ENCODE data around the gene IER2. TPM values are rescaled to one million over a fixed set of nuclear protein-coding genes. Genes with fewer than 3 reads are reported as not detected.

IER2 gene
- total RNA-seq, 2 experiments from 2014 or later = 64.3 to 79.5 TPM

- Histone ChIP-seq H3K4me1 (ENCODE audit: insufficient read depth, low read length, poor library complexity, severe bottlenecking) (peaks cover 21% of the 10 kb centered on the region), H4K20me1 (ENCODE audit: insufficient read depth, low read length) (no peaks in the 10 kb centered on the region), H3K36me3 (ENCODE audit: insufficient read depth, low read length) (peaks cover 49% of the 10 kb centered on the region), H3K9me2 (ENCODE audit: insufficient read depth, low read length) (no peaks in the 10 kb centered on the region), H2AFZ (ENCODE audit: low read length) (no peak overlapping the region), H3K4me3 (ENCODE audit: low read depth, low read length, poor library complexity, severe bottlenecking) (no peak overlapping the region), H3K9me3 (ENCODE audit: low read length) (no peaks in the 10 kb centered on the region), H3K4me2 (ENCODE audit: low read length) (no peak overlapping the region), H3K27ac (ENCODE audit: low read depth, low read length, poor library complexity, severe bottlenecking) (no peak overlapping the region), H3K79me2 (ENCODE audit: insufficient read depth, low read depth, low read length) (no peaks in the 10 kb centered on the region)
- TF ChIP-seq CTCF (conservative IDR thresholded peaks at IDR 0.05; ENCODE audit: low read length) = no peak
- no peak for TF ChIP-seq EZH2phosphoT487 (IDR thresholded peaks at IDR 0.05; ENCODE audit: borderline replicate concordance, low read depth, low read length)
- POLR2A ChIA-PET = interaction anchor here (1.6 kb wide), 1 partner anchor 8 kb away, joined by 3 read pairs; the partner anchor contains the start of gene NACC1
- CTCF ChIA-PET (ENCODE audit: unreplicated experiment) = no interaction called here
- BruUV-seq (replicated peaks) = no TSS peak
- no peak for DNase-seq (ENCODE audit: low spot score)
- intact Hi-C loops (cut with micrococcal nuclease; ENCODE audit: unreplicated experiment) = no loop called here
Observed at GRCh38 chr19:13109361-13110098, 40.7 kb upstream of the IER2 start.

- DNase-seq (ENCODE audit: low spot score) = no peak
- CTCF ChIA-PET (ENCODE audit: unreplicated experiment) = no interaction called here
- Histone ChIP-seq H3K4me2 (ENCODE audit: low read length) (no peak overlapping the region), H3K9me2 (ENCODE audit: insufficient read depth, low read length) (no peaks in the 10 kb centered on the region), H3K36me3 (ENCODE audit: insufficient read depth, low read length) (peaks cover 55% of the 10 kb centered on the region), H3K27ac (ENCODE audit: low read depth, low read length, poor library complexity, severe bottlenecking) (no peak overlapping the region), H3K9me3 (ENCODE audit: low read length) (no peaks in the 10 kb centered on the region), H3K4me1 (ENCODE audit: insufficient read depth, low read length, poor library complexity, severe bottlenecking) (peaks cover 20% of the 10 kb centered on the region), H3K79me2 (ENCODE audit: insufficient read depth, low read depth, low read length) (peaks cover 4% of the 10 kb centered on the region; the same call in 1 of the 2 replicates), H4K20me1 (ENCODE audit: insufficient read depth, low read length) (no peaks in the 10 kb centered on the region), H2AFZ (ENCODE audit: low read length) (no peak overlapping the region), H3K4me3 (ENCODE audit: low read depth, low read length, poor library complexity, severe bottlenecking) (no peak overlapping the region)
- POLR2A ChIA-PET = no interaction called here
- intact Hi-C loops (cut with micrococcal nuclease; ENCODE audit: unreplicated experiment) = no loop called here
- BruUV-seq (replicated peaks) = no TSS peak
- no peak for TF ChIP-seq EZH2phosphoT487 (IDR thresholded peaks at IDR 0.05; ENCODE audit: borderline replicate concordance, low read depth, low read length)
Observed at GRCh38 chr19:13110099-13110610, 40.1 kb upstream of the IER2 start.

GRCh38 chr19:13112555-13112954 is 37.7 kb upstream of the IER2 start:
- H3K27ac ChIP-seq (ENCODE audit: low read depth, low read length, poor library complexity, severe bottlenecking) = no peak overlapping the region
- H2AFZ ChIP-seq (ENCODE audit: low read length) = no peak overlapping the region
- ChIA-PET CTCF (ENCODE audit: unreplicated experiment) (no interaction called here), POLR2A (no interaction called here)
- no peak for TF ChIP-seq CTCF (conservative IDR thresholded peaks at IDR 0.05; ENCODE audit: low read length)
- TF ChIP-seq EZH2phosphoT487 (IDR thresholded peaks at IDR 0.05; ENCODE audit: borderline replicate concordance, low read depth, low read length) = no peak
- H3K4me2 ChIP-seq (ENCODE audit: low read length) = no peak overlapping the region
- H3K9me3 ChIP-seq (ENCODE audit: low read length) = no peaks in the 10 kb centered on the region
- no TSS peak for BruUV-seq (replicated peaks)
- no peaks in the 10 kb centered on the region for H3K9me2 ChIP-seq (ENCODE audit: insufficient read depth, low read length)
- H4K20me1 ChIP-seq (ENCODE audit: insufficient read depth, low read length) = no peaks in the 10 kb centered on the region
- peaks cover 13% of the 10 kb centered on the region for H3K4me1 ChIP-seq (ENCODE audit: insufficient read depth, low read length, poor library complexity, severe bottlenecking)
- intact Hi-C loops (cut with micrococcal nuclease; ENCODE audit: unreplicated experiment) = no loop called here
- H3K79me2 ChIP-seq (ENCODE audit: insufficient read depth, low read depth, low read length) = peaks cover 22% of the 10 kb centered on the region; the same call in 1 of the 2 replicates
- no peak for DNase-seq (ENCODE audit: low spot score)
- no peak overlapping the region for H3K4me3 ChIP-seq (ENCODE audit: low read depth, low read length, poor library complexity, severe bottlenecking)
- peaks cover 51% of the 10 kb centered on the region for H3K36me3 ChIP-seq (ENCODE audit: insufficient read depth, low read length)
